DMS79 treated with DMSO at 0.1 percent for 48 hours (cell line): ENCODE measurements around the gene UBE2L3.
"Not testable (repeated sequence)": the region's sequence is repeated elsewhere in the genome, so short reads cannot be mapped to it uniquely, and the experiment has no call there.

Source experiments
- DNase-seq: peaks from one replicate; lab custom pipeline; 2025; lab: John Stamatoyannopoulos, UW

UBE2L3 gene

GRCh38 chr22:21571679-21572078 lies 4.2 kb downstream of the UBE2L3 start:
- DNase-seq, result no peak

- DNase-seq, result no peak
These were observed 5.8 kb downstream of the UBE2L3 start for GRCh38 chr22:21573293-21573734.

GRCh38 chr22:21573750-21574494 lies 6.4 kb downstream of the UBE2L3 start:
- no peak for DNase-seq

- DNase-seq, result no peak
These were observed 11.9 kb downstream of the UBE2L3 start for GRCh38 chr22:21579474-21579851.

- not testable (repeated sequence) for DNase-seq
These were observed 13.1 kb downstream of the UBE2L3 start for GRCh38 chr22:21580623-21581007.

GRCh38 chr22:21581009-21581713 lies 13.6 kb downstream of the UBE2L3 start:
- not testable (repeated sequence) for DNase-seq

GRCh38 chr22:21582801-21583740 lies 15.6 kb downstream of the UBE2L3 start:
- peak; percentile 15 for DNase-seq

- DNase-seq, result no peak
These were observed 17.9 kb downstream of the UBE2L3 start for GRCh38 chr22:21585389-21585788.

GRCh38 chr22:21587803-21588611 lies 20.5 kb downstream of the UBE2L3 start:
- no peak for DNase-seq

- no peak for DNase-seq
These were observed 21.9 kb downstream of the UBE2L3 start for GRCh38 chr22:21589396-21589795.

GRCh38 chr22:21590809-21591641 lies 23.5 kb downstream of the UBE2L3 start:
- peak; percentile 3 for DNase-seq

- DNase-seq, result peak; percentile 8
These were observed 24.2 kb downstream of the UBE2L3 start for GRCh38 chr22:21591695-21592094.

- DNase-seq, result no peak
These were observed 24.9 kb downstream of the UBE2L3 start for GRCh38 chr22:21592422-21592821.

GRCh38 chr22:21593406-21594232 lies 26.1 kb downstream of the UBE2L3 start:
- no peak for DNase-seq

GRCh38 chr22:21594865-21595452 lies 27.4 kb downstream of the UBE2L3 start:
- no peak for DNase-seq

GRCh38 chr22:21596356-21597135 lies 29.0 kb downstream of the UBE2L3 start:
- not testable (repeated sequence) for DNase-seq

- no peak for DNase-seq
These were observed 30.8 kb downstream of the UBE2L3 start for GRCh38 chr22:21598302-21598701.
